Pancreas (tissue), 10 donors: ENCODE results near the gene CCL19. TPM values are rescaled to one million over a fixed set of nuclear protein-coding genes. Genes with fewer than 3 reads are reported as not detected.
"Not testable (repeated sequence)": the region's sequence is repeated elsewhere in the genome, so short reads cannot be mapped to it uniquely, and the experiment has no call there.

Experiments
- ATAC-seq, 4 donors: fragments of 200-7000 bp; cut with Tn5 transposase; one replicate each; pipeline versions ENCODE4 v1.8.0 to v1.9.1; 2020; ENCODE audit warnings: mild to moderate bottlenecking in 4 of 4, moderate library complexity in 4 of 4
- DNase-seq, 6 donors: peaks; one replicate each; pipeline ENCODE4 v3.0.0-alpha.2; 2020
- FAIRE-seq: peaks from 2 replicates; lab custom pipeline; 2012; peaks lifted over from hg19 to GRCh38; lab: Jason Lieb, UNC
- H3K27ac ChIP-seq, 4 donors: fragments of 200-600 bp; sonication (generic); 1 replicate in 3 of 4; 2 replicates in 1 of 4; pipeline versions ENCODE4 v1.5.0 to v1.8.0; 2020
- H3K27me3 ChIP-seq, 4 donors: fragments of 200-600 bp; one replicate each; pipeline ENCODE4 v1.8.0; 2021
- H3K36me3 ChIP-seq, 3 donors: fragments of 200-600 bp; sonication (generic) in 1 of 3; one replicate each; pipeline versions ENCODE4 v1.5.0 to v1.8.0; 2020 to 2021
- H3K4me1 ChIP-seq, 3 donors: fragments of 200-600 bp; one replicate each; pipeline ENCODE4 v1.8.0; 2021
- H3K4me3 ChIP-seq, 4 donors: fragments of 200-600 bp; sonication (generic) in 2 of 4; one replicate each; pipeline versions ENCODE4 v1.5.0 to v1.8.0; 2020 to 2021
- H3K9me3 ChIP-seq, 4 donors: fragments of 200-600 bp; one replicate each; pipeline ENCODE4 v1.8.0; 2021
- WGBS, 2 donors: extraction: QIAGEN DNeasy Blood & Tissue Kit; methylation state at CpG; one replicate each; pipeline ENCODE4 v1.1.7; 2013; 5-methylcytosine and 5-hydroxymethylcytosine counted together
- intact Hi-C, 3 donors: fragments of 100-400 bp; cut with DNase I; formaldehyde crosslinking; loops; one replicate each; pipeline versions ENCODE4 v1.11.1 to v1.14.2; 2022
- polyA plus RNA-seq, 2 donors: library from polyadenylated mRNA; stranded (reverse); fragments of 200-250 nt; gene quantifications; one replicate each; pipeline ENCODE4 v1.2.3, GENCODE V29; 2013
- total RNA-seq, 6 donors: library from RNA; stranded (reverse); fragmentation: NEBNext Ultra II Directional in 4 of 6; extraction: Animal tissue kit (Norgen Biotek cat#: 25700) in 4 of 6; gene quantifications; one replicate each; pipeline versions ENCODE4 v1.2.1 to v1.2.4, GENCODE V29; 2021 to 2023
- TF ChIP-seq, protein P1 (sequence below), 4 donors: fragments of 200-600 bp; sonication (generic) in 3 of 4; IDR thresholded peaks; one replicate each; pipeline versions ENCODE4 v1.5.0 to v1.8.0; 2021; ENCODE audit warnings: antibody characterized with exemption in 4 of 4
- donor health status: healthy with polysubstance abuse.
- donor health status: DM: no; HTN: no; CAD: no; lungs with moderate emphysema.
- donor health status: DM: no; HTN: no; CAD: no.
- donor health status: control.
- donor health status: control.
- donor health status: Bipolar disorder and iron deficiency.
- donor health status: DM: yes; HTN: yes; CAD: no.
- donor health status: DM: no; HTN: no; CAD: no.
- donor health status: DM: no; HTN: no; CAD: no.
- donor health status: DM: yes; HTN: yes; CAD: no.

CCL19 gene
- total RNA-seq = 1 to 10 TPM in 2 of 6 donors, under 1 TPM in 2, not detected in 2; 0.35 to 2.8 (median 1.8) TPM
- 1 to 10 TPM in 1 of 2 donors, under 1 TPM in 1; 0.68 to 2.1 TPM for polyA plus RNA-seq

DNA sequence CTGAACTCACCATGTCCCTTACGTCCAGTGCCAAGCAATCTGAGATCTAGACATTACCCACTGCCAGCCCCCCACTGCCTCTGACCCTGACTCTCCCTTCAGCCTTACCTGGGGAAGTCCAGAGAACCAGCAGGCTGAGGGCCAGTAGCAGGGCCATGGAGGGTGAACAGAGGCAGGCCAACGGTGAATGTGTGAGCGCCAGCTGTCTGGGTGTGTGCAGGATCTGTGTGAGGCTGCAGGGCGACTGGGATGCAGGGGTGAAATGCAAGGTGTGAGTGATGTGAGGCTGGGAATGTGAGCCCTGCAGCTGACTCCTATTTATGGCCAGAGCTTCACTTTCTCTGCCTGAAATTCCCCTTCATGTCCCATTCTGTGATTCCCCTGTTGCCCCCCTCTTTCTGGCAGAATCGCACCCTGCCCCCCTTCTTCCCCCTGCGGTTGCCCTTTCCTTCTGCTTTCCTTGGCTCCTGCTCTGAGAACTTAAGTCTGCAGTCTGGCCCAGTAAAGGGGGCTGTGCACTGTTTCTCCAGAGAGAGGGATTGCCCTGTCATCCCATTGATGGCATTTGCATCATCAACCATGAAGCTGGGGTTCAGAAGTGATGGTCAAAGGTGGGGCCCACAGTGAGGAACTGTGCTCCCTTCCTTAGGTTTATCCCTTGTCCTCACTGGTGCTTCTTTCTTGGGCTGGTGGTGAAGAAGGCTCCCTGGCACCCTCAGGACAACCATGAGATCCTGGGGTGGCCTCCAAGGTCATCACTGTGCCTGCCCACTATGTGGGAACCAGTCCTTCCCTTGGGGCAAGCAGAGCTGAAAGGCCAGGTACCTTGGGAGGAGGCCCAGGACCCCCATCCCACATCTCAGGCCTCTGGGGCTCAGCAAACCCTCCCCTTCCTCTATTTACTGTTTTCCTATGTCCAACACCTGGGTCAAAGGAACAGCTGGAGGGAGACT is at the start of gene CCL19:
Gene CCL19, minus strand, starts transcription at position 294 of the 953 bp plus-strand sequence. Its CDS starts 137 bp downstream, at position 157.
- Histone ChIP-seq H3K27me3 (no peaks in the 10 kb centered on the region), H3K27ac (no peak within 1 kb of the TSS), H3K9me3 (no peaks in the 10 kb centered on the region), H3K36me3 (no peaks in the 10 kb centered on the region), H3K4me3 (no peak within 1 kb of the TSS), H3K4me1 (no peaks in the 10 kb centered on the region)
- FAIRE-seq (no peak), DNase-seq (no peak), ATAC-seq (no peak)
- TF ChIP-seq, protein P1, sequence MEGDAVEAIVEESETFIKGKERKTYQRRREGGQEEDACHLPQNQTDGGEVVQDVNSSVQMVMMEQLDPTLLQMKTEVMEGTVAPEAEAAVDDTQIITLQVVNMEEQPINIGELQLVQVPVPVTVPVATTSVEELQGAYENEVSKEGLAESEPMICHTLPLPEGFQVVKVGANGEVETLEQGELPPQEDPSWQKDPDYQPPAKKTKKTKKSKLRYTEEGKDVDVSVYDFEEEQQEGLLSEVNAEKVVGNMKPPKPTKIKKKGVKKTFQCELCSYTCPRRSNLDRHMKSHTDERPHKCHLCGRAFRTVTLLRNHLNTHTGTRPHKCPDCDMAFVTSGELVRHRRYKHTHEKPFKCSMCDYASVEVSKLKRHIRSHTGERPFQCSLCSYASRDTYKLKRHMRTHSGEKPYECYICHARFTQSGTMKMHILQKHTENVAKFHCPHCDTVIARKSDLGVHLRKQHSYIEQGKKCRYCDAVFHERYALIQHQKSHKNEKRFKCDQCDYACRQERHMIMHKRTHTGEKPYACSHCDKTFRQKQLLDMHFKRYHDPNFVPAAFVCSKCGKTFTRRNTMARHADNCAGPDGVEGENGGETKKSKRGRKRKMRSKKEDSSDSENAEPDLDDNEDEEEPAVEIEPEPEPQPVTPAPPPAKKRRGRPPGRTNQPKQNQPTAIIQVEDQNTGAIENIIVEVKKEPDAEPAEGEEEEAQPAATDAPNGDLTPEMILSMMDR (IDR thresholded peaks at IDR 0.05) = no peak
- intact Hi-C loops = no loop called here
- 68 to 84% methylated on average over 6 of the region's 6 CpGs for WGBS, 2 donors

DNA sequence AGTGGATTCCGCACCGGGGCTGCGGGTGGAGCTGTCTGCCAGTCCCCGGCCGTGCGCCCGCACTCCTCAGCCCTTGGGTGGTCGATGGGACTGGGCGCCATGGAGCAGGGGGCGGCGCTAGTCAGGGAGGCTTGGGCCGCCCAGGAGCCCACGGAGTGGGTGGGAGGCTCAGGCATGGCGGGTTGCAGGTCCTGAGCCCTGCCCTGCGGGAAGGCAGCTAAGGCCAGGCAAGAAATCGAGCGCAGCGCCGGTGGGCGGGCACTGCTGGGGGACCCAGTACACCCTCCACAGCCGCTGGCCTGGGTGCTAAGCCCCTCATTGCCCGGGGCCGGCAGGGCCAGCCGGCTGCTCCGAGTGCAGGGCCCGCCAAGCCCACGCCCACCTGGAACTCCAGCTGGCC is 49.1 kb upstream of the CCL19 start:
- H3K36me3 ChIP-seq, H3K27me3 ChIP-seq, FAIRE-seq, H3K27ac ChIP-seq, intact Hi-C loops, ATAC-seq, H3K4me3 ChIP-seq, DNase-seq, H3K4me1 ChIP-seq, H3K9me3 ChIP-seq: not testable (repeated sequence)
- WGBS, 2 donors = 92 to 99% methylated on average over 24 to 27 of the region's 27 CpGs

DNA sequence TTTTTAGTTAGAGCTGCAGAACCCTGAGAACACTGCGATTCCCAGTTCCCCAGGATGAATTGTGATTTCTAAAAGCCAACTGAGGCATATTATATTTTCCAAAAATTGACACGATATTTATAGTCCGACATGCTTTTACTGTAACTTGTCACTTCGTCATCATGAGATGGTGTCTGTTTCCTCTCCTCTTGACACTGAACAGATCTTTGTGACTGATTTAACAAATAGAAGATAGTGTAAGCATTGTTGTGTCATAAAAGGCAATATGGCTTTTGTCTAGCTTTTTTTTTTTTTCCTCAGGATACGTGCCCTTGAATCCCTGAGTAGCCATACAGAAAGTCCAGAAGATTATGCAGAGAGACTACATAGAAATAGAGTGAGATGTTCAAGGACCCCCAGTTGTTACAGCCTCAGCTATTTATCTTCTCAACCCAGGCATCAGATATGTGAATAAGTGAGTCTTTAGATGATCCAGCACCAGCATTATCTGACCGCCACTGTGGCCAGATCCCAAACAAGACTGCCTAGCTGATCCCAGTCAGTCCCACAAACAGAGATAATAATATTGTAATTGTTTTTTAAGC is 46.7 kb upstream of the CCL19 start:
- no peak overlapping the region for H3K4me3 ChIP-seq
- no peak for DNase-seq
- no peak for ATAC-seq
- FAIRE-seq = no peak
- H3K4me1 ChIP-seq = no peaks in the 10 kb centered on the region
- H3K36me3 ChIP-seq = no peaks in the 10 kb centered on the region
- 65 to 70% methylated on average over 6 of the region's 6 CpGs for WGBS, 2 donors
- no peaks in the 10 kb centered on the region for H3K27me3 ChIP-seq
- TF ChIP-seq, protein P1 (IDR thresholded peaks at IDR 0.05) = no peak
- no peak overlapping the region for H3K27ac ChIP-seq
- intact Hi-C loops = no loop called here
- H3K9me3 ChIP-seq = no peaks in the 10 kb centered on the region

DNA sequence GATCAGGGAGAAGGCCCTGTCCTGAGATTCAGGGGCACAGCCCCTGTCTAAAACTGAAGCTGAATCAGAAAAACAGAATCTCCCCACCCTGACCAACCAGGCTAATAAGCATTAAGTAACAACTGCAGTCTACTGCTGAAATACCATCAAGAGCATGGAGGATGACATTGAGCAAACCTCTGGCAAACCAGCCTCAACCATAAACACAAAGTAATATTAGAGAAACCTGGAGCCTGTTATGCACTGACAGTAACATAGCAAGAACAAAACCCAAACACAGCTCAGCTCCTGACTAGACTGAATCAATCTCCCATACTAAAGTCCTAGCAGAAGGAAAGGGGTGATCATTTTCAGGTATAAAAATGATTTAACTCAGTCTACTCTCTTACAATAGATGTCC is 43.6 kb upstream of the CCL19 start:
- TF ChIP-seq, protein P1 (IDR thresholded peaks at IDR 0.05) = no peak
- no peaks in the 10 kb centered on the region for H3K4me1 ChIP-seq
- no peak overlapping the region for H3K4me3 ChIP-seq
- DNase-seq (no peak), FAIRE-seq (no peak), ATAC-seq (no peak)
- no peak overlapping the region for H3K27ac ChIP-seq
- no peaks in the 10 kb centered on the region for H3K27me3 ChIP-seq
- no peaks in the 10 kb centered on the region for H3K9me3 ChIP-seq
- H3K36me3 ChIP-seq = no peaks in the 10 kb centered on the region
- intact Hi-C loops = no loop called here

DNA sequence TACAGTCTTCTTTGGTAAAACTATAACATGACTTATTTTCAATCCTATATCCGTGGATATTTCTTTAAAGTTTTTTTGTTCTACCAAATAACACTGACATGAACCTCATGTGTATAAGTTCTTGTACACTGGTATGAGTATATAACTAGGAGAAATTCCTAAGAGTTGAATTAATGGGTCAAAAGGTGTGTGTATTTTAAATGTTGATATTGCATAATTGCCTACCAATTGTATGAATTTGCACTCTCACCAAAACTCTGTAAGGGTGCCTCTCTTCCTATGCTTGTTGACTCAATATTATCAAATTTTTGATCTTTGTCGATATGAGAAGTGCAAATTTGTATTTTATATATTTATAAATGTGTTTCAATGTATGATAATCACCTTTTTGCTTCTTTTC is 41.8 kb upstream of the CCL19 start:
- TF ChIP-seq, protein P1 (IDR thresholded peaks at IDR 0.05) = no peak
- Histone ChIP-seq H3K4me1 (no peaks in the 10 kb centered on the region), H3K4me3 (no peak overlapping the region), H3K27me3 (no peaks in the 10 kb centered on the region), H3K36me3 (no peaks in the 10 kb centered on the region), H3K9me3 (no peaks in the 10 kb centered on the region), H3K27ac (no peak overlapping the region)
- FAIRE-seq (no peak), DNase-seq (no peak), ATAC-seq (no peak)
- intact Hi-C loops = no loop called here
- 65 to 70% methylated on average over 2 of the region's 2 CpGs for WGBS, 2 donors
